OCI-LY3 (cell line): ENCODE data around the gene SCYL3.
"Not testable (repeated sequence)": the region's sequence is repeated elsewhere in the genome, so short reads cannot be mapped to it uniquely, and the experiment has no call there.

Source experiments
- EZH2phosphoT487 ChIP-seq: fragments of 200-600 bp; shearing (Covaris generic); IDR thresholded peaks from 2 replicates; pipeline ENCODE4 v1.6.1; 2018; ENCODE audit warnings: antibody characterized with exemption, mixed run types, low read depth
- TF ChIP-seq, protein P1 (sequence below): fragments of 200-600, 300-600 bp; sonication (generic); IDR thresholded peaks from 2 replicates; pipeline ENCODE4 v1.5.1; 2014; ENCODE audit warnings: antibody characterized with exemption, low read length, low read depth

DNA sequence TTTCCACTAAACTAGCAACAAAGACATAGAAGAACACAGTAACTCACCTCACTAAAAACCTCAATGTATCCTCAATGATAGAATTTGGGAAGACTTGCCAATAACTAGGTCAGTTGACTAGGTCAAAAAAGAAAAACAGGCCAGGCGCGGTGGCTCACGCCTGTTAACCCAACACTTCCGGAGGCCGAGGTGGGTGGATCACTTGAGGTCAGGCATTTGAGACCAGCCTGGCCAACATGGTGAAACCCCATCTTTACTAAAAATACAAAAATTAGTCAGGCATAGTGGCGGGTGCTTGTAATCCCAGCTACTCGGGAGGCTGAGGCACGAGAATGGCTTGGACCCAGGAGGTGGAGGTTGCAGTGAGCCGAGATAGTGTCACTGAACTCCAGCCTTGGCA is 24.5 kb upstream of the SCYL3 start:
- TF ChIP-seq, protein P1, sequence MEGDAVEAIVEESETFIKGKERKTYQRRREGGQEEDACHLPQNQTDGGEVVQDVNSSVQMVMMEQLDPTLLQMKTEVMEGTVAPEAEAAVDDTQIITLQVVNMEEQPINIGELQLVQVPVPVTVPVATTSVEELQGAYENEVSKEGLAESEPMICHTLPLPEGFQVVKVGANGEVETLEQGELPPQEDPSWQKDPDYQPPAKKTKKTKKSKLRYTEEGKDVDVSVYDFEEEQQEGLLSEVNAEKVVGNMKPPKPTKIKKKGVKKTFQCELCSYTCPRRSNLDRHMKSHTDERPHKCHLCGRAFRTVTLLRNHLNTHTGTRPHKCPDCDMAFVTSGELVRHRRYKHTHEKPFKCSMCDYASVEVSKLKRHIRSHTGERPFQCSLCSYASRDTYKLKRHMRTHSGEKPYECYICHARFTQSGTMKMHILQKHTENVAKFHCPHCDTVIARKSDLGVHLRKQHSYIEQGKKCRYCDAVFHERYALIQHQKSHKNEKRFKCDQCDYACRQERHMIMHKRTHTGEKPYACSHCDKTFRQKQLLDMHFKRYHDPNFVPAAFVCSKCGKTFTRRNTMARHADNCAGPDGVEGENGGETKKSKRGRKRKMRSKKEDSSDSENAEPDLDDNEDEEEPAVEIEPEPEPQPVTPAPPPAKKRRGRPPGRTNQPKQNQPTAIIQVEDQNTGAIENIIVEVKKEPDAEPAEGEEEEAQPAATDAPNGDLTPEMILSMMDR, result not testable (repeated sequence)
- not testable (repeated sequence) for TF ChIP-seq EZH2phosphoT487
